WTC11 (cell line): ENCODE results near the gene CLEC1A. TPM values are rescaled to one million over a fixed set of nuclear protein-coding genes. Genes with fewer than 3 reads are reported as not detected.

Source experiments
- ATAC-seq: fragments of 200-7000 bp; cut with Tn5 transposase; 2 replicates; pipeline ENCODE4 v1.10.0; 2021; ENCODE audit warnings: mild to moderate bottlenecking, moderate library complexity
- CTCF ChIA-PET: fragments of 300-600 bp; sonication (Branson Sonifier 250); formaldehyde crosslinking; loops from one replicate; lab custom pipeline; 2021; ENCODE audit warnings: antibody characterized with exemption; lab: Charles Lee
- POLR2A ChIA-PET: fragments of 350-600 bp; sonication (Branson Sonifier 250); formaldehyde crosslinking; loops from one replicate; lab custom pipeline; 2021; ENCODE audit warnings: antibody characterized with exemption; lab: Charles Lee
- DNase-seq: peaks from one replicate; pipeline ENCODE4 v3.0.0; 2021; ENCODE audit warnings: low spot score
- H3K27ac Mint-ChIP-seq: 2 replicates; pipeline ENCODE4 v1.8.0; 2021; ENCODE audit warnings: mixed read lengths
- H3K27me3 Mint-ChIP-seq: 2 replicates; pipeline ENCODE4 v1.8.0; 2021; ENCODE audit warnings: low read depth, mild to moderate bottlenecking, moderate library complexity, mixed read lengths
- H3K36me3 Mint-ChIP-seq: 2 replicates; pipeline ENCODE4 v1.8.0; 2021; ENCODE audit warnings: mixed read lengths
- H3K4me1 Mint-ChIP-seq: 2 replicates; pipeline ENCODE4 v1.8.0; 2022; ENCODE audit warnings: mixed read lengths
- H3K4me3 Mint-ChIP-seq: 2 replicates; pipeline ENCODE4 v1.8.0; 2021; ENCODE audit warnings: mild to moderate bottlenecking, moderate library complexity, mixed read lengths
- H3K9me3 Mint-ChIP-seq: 2 replicates; pipeline ENCODE4 v1.8.0; 2021; ENCODE audit warnings: mixed read lengths
- AR ChIP-seq: fragments of 250-450 bp; sonication (Bioruptor Pico); IDR thresholded peaks from 2 replicates; pipeline ENCODE4 v1.9.0; 2021; ENCODE audit warnings: mild to moderate bottlenecking
- ARID4B ChIP-seq: sonication (generic); formaldehyde crosslinking; IDR thresholded peaks from 2 replicates; pipeline ENCODE4 v1.8.0; 2023; ENCODE audit warnings: missing genetic modification reagents, mild to moderate bottlenecking, borderline replicate concordance
- ATF2 ChIP-seq: sonication (generic); formaldehyde crosslinking; IDR thresholded peaks from 2 replicates; pipeline ENCODE4 v1.8.1; 2022; ENCODE audit warnings: low read depth, missing genetic modification reagents, borderline replicate concordance
- CDX4 ChIP-seq: fragments of 250-450 bp; sonication (Bioruptor Pico); IDR thresholded peaks from 2 replicates; pipeline ENCODE4 v1.9.0; 2021; ENCODE audit warnings: moderate library complexity, mild to moderate bottlenecking, inconsistent platforms, borderline replicate concordance
- E2F4 ChIP-seq: sonication (generic); formaldehyde crosslinking; IDR thresholded peaks from 2 replicates; pipeline ENCODE4 v1.8.1; 2022; ENCODE audit warnings: low read depth, mild to moderate bottlenecking, moderate library complexity, missing genetic modification reagents, borderline replicate concordance
- FOXJ3 ChIP-seq: sonication (generic); formaldehyde crosslinking; IDR thresholded peaks from 2 replicates; pipeline ENCODE4 v1.9.0; 2021; ENCODE audit warnings: missing genetic modification reagents, mild to moderate bottlenecking, borderline replicate concordance
- GRHL2 ChIP-seq: fragments of 250-450 bp; sonication (Bioruptor Pico); IDR thresholded peaks from 2 replicates; pipeline ENCODE4 v1.8.0; 2022; ENCODE audit warnings: mild to moderate bottlenecking, moderate library complexity; ENCODE audit not compliant: insufficient replicate concordance, severe bottlenecking
- HMGA2 ChIP-seq: fragments of 250-450 bp; sonication (Bioruptor Pico); IDR thresholded peaks from 2 replicates; pipeline ENCODE4 v1.4.0; 2021; ENCODE audit warnings: mild to moderate bottlenecking, moderate library complexity
- MXD4 ChIP-seq: fragments of 250-450 bp; sonication (Bioruptor Pico); IDR thresholded peaks from 2 replicates; pipeline ENCODE4 v1.8.0; 2021; ENCODE audit warnings: mild to moderate bottlenecking, moderate library complexity, borderline replicate concordance
- NFATC4 ChIP-seq: fragments of 250-450 bp; sonication (Bioruptor Pico); IDR thresholded peaks from 2 replicates; pipeline ENCODE4 v1.9.0; 2021; ENCODE audit warnings: mild to moderate bottlenecking
- NFE2L1 ChIP-seq: sonication (generic); formaldehyde crosslinking; IDR thresholded peaks from 2 replicates; pipeline ENCODE4 v1.8.1; 2023; ENCODE audit warnings: missing genetic modification reagents
- NFYB ChIP-seq: sonication (generic); formaldehyde crosslinking; conservative IDR thresholded peaks from 2 replicates; pipeline ENCODE4 v1.8.0; 2022; ENCODE audit warnings: low read depth, missing genetic modification reagents
- NR2C2 ChIP-seq: sonication (generic); formaldehyde crosslinking; IDR thresholded peaks from 2 replicates; pipeline ENCODE4 v1.8.0; 2022; ENCODE audit warnings: mild to moderate bottlenecking, missing genetic modification reagents
- PREB ChIP-seq: sonication (generic); formaldehyde crosslinking; IDR thresholded peaks from 2 replicates; pipeline ENCODE4 v1.8.1; 2022; ENCODE audit warnings: mild to moderate bottlenecking, missing genetic modification reagents, moderate library complexity, borderline replicate concordance
- RORB ChIP-seq: fragments of 250-450 bp; sonication (Bioruptor Pico); IDR thresholded peaks from 2 replicates; pipeline ENCODE4 v1.9.0; 2021; ENCODE audit warnings: mild to moderate bottlenecking
- SOX15 ChIP-seq: fragments of 250-450 bp; sonication (Bioruptor Pico); IDR thresholded peaks from 2 replicates; pipeline ENCODE4 v1.9.0; 2021; ENCODE audit warnings: mild to moderate bottlenecking
- TP53 ChIP-seq: sonication (generic); formaldehyde crosslinking; IDR thresholded peaks from 2 replicates; pipeline ENCODE4 v1.8.1; 2023; ENCODE audit warnings: mild to moderate bottlenecking, missing genetic modification reagents
- USF1 ChIP-seq: sonication (generic); formaldehyde crosslinking; IDR thresholded peaks from 2 replicates; pipeline ENCODE4 v1.8.0; 2022; ENCODE audit warnings: mild to moderate bottlenecking, missing genetic modification reagents
- ZNF219 ChIP-seq: sonication (generic); formaldehyde crosslinking; IDR thresholded peaks from 2 replicates; pipeline ENCODE4 v1.8.0; 2023; ENCODE audit warnings: missing genetic modification reagents, mild to moderate bottlenecking, borderline replicate concordance
- ZNF317 ChIP-seq: sonication (generic); formaldehyde crosslinking; IDR thresholded peaks from 2 replicates; pipeline ENCODE4 v1.8.1; 2023; ENCODE audit warnings: low read depth, mild to moderate bottlenecking, moderate library complexity, missing genetic modification reagents, borderline replicate concordance
- ZNF512 ChIP-seq: sonication (generic); formaldehyde crosslinking; IDR thresholded peaks from 2 replicates; pipeline ENCODE4 v1.8.1; 2022; ENCODE audit warnings: missing genetic modification reagents, borderline replicate concordance
- total RNA-seq: library from RNA; stranded (reverse); gene quantifications from 3 replicates; pipeline ENCODE4 v1.2.3, GENCODE V29; 2021

The CLEC1A gene
- total RNA-seq, 1 experiment from 2014 or later = not detected

- Mint-ChIP-seq H3K9me3 (no peaks in the 10 kb centered on the region), H3K27me3 (no peaks in the 10 kb centered on the region)
- CTCF ChIA-PET = no interaction called here
Measured at GRCh38 chr12:10067264-10067663, 31.5 kb downstream of the CLEC1A start.

GRCh38 chr12:10065241-10065640 lies 33.5 kb downstream of the CLEC1A start:
- Mint-ChIP-seq H3K27me3 (no peaks in the 10 kb centered on the region), H3K36me3 (no peaks in the 10 kb centered on the region), H3K4me3 (no peak overlapping the region), H3K27ac (no peak overlapping the region), H3K9me3 (no peaks in the 10 kb centered on the region), H3K4me1 (peaks cover 17% of the 10 kb centered on the region)
- POLR2A ChIA-PET = no interaction called here
- DNase-seq (no peak), ATAC-seq (no peak)
- CTCF ChIA-PET = interaction anchor here (0.8 kb wide), 1 partner anchor 75 kb away, joined by 3 read pairs; no protein-coding TSS in a partner anchor
- TF ChIP-seq FOXJ3 (no peak), CDX4 (CRISPR knock-in tag) (no peak), ZNF317 (CRISPR knock-in tag) (no peak), ATF2 (CRISPR knock-in tag) (no peak), ARID4B (no peak), HMGA2 (CRISPR knock-in tag) (no peak), ZNF219 (CRISPR knock-in tag) (no peak), RORB (CRISPR knock-in tag) (no peak), ZNF512 (no peak), AR (CRISPR knock-in tag) (no peak), SOX15 (CRISPR knock-in tag) (no peak), PREB (no peak), E2F4 (no peak)

More at GRCh38 chr12:10067264-10067663, 31.5 kb downstream of the CLEC1A start:
- no peaks in the 10 kb centered on the region for H3K36me3 Mint-ChIP-seq
- DNase-seq (no peak), ATAC-seq (no peak)
- POLR2A ChIA-PET = no interaction called here
- H3K4me3 Mint-ChIP-seq = no peak overlapping the region
- no peak overlapping the region for H3K27ac Mint-ChIP-seq
- no peak for TF ChIP-seq USF1
- TF ChIP-seq NR2C2 (CRISPR knock-in tag) = no peak
- no peak for TF ChIP-seq MXD4
- no peak for TF ChIP-seq GRHL2 (CRISPR knock-in tag)
- no peak for TF ChIP-seq NFATC4 (CRISPR knock-in tag)
- TF ChIP-seq NFE2L1 (CRISPR knock-in tag) = no peak
- TF ChIP-seq NFYB = no peak
- no peak for TF ChIP-seq TP53
- H3K4me1 Mint-ChIP-seq = peaks cover 17% of the 10 kb centered on the region
